ENCODE data around the gene ILRUN.
"Not testable (repeated sequence)": the region's sequence is repeated elsewhere in the genome, so short reads cannot be mapped to it uniquely, and the experiment has no call there.

Gene ILRUN
- long read RNA-seq, donor 1, full-length matches to known transcripts = 2 of 8 reads
- long read RNA-seq, donor 1, partial matches to known transcripts = 6 of 8 reads
- long read RNA-seq, donor 1, other reads (novel, unspliced or antisense) = 0 of 8 reads
- long read RNA-seq, donor 2, full-length matches to known transcripts = 2 of 2 reads
- long read RNA-seq, donor 2, partial matches to known transcripts = 0 of 2 reads
- long read RNA-seq, donor 2, other reads (novel, unspliced or antisense) = 0 of 2 reads
- long read RNA-seq, donor 3, partial matches to known transcripts = 7 of 7 reads
- long read RNA-seq, donor 3, other reads (novel, unspliced or antisense) = 0 of 7 reads
- long read RNA-seq, donor 4, full-length matches to known transcripts = 4 of 12 reads
- long read RNA-seq, donor 4, partial matches to known transcripts = 8 of 12 reads
- long read RNA-seq, donor 4, other reads (novel, unspliced or antisense) = 0 of 12 reads
- long read RNA-seq, donor 5, full-length matches to known transcripts = 2 of 28 reads
- long read RNA-seq, donor 5, partial matches to known transcripts = 26 of 28 reads
- long read RNA-seq, donor 5, other reads (novel, unspliced or antisense) = 0 of 28 reads
- long read RNA-seq, donor 6, full-length matches to known transcripts = 4 of 236 reads
- long read RNA-seq, donor 6, partial matches to known transcripts = 144 of 236 reads
- long read RNA-seq, donor 6, other reads (novel, unspliced or antisense) = 88 of 236 reads
- long read RNA-seq, donor 7, full-length matches to known transcripts = 6 of 54 reads
- long read RNA-seq, donor 7, partial matches to known transcripts = 48 of 54 reads
- long read RNA-seq, donor 7, other reads (novel, unspliced or antisense) = 0 of 54 reads
- long read RNA-seq, donor 8, full-length matches to known transcripts = 7 of 26 reads
- long read RNA-seq, donor 8, partial matches to known transcripts = 19 of 26 reads
- long read RNA-seq, donor 8, other reads (novel, unspliced or antisense) = 0 of 26 reads

- peak; percentile 93 for DNase-seq
Measured at GRCh38 chr6:34696739-34697543, at the start of gene ILRUN. TSS of gene ILRUN (minus strand) at chr6:34696767. CDS start at chr6:34696603, 164 bp downstream.

GRCh38 chr6:34745277-34746103 is 48.9 kb upstream of the ILRUN start:
- no peak for DNase-seq

- DNase-seq = not testable (repeated sequence)
Measured at GRCh38 chr6:34744294-34744647, 47.7 kb upstream of the ILRUN start.

DNA sequence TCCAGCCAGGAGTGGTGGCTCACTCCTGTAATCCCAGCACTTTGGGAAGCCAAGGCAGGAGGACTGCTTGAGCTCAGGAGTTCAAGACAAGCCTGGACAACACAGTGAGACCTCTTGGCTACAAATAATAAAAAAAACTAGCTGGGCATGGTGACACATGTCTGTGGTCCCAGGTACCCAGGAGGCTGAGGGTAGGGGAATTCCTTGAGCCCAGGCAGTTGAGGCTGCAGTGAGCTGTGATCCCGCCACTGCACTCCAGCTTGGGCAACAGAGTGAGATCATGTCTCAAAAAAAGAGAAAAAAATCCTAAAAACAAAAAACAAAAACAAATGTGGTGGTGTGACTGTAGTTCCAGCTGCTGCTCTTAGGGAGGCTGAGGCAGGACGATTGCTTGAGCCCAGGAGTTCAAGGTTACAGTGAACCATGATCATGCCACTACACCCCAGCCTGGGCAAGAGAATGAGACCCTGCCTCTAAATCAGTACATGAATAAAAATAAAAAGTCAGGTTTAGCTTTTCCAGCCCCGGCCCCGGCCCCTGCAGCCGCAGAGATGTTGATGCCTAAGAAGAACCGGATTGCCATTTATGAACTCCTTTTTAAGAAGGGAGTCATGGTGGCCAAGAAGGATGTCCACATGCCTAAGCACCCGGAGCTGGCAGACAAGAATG is 47.2 kb upstream of the ILRUN start:
- no peak for DNase-seq

DNA sequence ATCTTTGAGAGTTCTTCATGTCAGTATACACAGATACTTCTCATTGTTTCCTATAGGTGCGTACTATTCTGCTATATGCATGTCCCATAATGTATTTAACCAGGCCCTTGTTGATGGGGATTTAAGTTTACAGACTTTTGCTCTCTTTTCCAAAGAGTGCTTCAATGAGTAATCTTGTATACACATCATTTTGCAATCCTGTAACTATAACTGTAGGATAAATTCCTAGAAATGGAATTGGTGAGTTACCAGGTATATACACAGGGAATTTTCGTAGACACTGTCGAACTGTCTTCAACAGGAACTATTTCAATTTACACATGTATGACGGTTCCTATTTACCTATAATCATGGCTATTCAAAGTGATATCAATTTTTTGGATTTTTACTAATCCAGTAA is 45.5 kb upstream of the ILRUN start:
- DNase-seq = no peak

DNA sequence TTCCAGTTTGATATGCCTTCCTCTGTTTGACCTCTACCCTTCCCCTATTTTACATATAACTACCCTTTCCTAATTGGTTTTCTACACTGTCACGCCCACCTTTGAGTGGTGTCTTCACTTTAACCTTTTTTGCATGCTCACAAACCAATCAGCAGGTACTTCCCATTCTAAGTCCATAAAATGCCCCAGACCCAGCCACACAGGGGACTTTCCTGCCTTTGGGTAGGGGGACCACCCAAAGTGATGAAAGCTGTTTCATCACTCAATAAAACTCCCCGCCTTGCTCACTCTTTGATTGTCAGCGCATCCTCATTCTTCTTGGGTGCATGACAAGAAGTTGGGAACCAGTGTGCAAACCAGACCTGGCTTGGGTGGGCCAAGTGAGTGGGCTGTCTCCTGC is 40.3 kb upstream of the ILRUN start:
- no peak for DNase-seq

- DNase-seq = no peak
Measured at GRCh38 chr6:34731393-34732060, 35.0 kb upstream of the ILRUN start.

DNA sequence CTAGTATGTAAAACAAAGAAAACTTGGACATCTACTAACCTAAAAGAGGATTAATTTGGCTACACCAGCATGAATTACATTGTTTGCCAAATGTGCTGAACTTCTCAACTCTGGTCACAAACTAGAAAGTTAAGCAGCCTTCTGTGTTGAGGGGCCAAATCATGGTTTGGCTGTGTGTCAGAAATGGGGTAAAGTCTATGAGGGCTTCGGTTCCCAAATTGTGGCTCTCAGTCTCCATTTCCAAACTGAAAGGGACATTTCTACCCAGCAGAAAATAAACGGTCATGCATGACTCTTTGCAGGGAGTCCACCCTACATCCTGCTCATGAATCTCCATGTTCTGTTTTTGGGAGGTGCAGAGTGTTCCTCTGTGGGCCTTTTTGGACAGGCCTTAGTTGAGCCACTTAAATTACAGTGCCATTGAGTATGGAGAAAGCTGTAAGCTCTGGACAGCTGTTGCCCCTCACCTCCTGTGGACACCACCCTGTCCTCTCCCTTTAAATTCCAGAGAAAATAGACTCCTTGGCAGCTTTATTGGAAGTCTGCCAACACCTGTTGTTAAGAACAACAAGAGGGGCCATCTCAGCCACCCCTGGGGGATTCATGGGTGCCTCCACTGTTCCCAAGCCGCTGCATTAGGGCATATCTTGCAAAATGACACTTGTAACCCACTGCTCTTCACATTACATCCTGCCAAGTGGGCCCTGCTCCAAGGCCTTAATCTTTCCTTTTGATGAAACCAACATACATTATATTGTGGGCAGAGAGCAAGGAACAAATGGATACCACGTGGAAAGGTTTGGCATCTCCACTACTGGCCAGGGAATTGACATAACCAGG is 33.3 kb upstream of the ILRUN start:
- no peak for DNase-seq

DNA sequence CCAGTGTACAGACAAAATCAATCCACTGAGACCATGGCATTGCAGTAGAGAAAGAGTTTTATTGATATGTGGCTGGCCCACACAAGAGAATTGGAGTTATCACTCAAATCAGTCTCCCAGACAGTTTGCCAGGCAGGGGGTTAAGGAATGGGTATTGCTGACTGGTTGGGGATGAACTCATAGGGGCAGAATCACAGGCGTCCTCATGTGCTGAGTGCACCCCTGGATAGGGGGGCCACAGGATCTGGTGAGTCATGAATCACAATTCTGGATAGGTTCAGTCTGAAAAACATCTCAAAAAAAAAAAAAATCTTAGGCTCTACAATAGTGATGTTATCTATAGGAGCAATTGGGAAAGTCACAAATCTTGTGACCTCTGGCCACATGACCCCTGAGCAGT is 29.5 kb upstream of the ILRUN start:
- DNase-seq = no peak

- no peak for DNase-seq
Measured at GRCh38 chr6:34723203-34723602, 26.6 kb upstream of the ILRUN start.

- DNase-seq = no peak
Measured at GRCh38 chr6:34722451-34722850, 25.9 kb upstream of the ILRUN start.

GRCh38 chr6:34720160-34720559 is 23.6 kb upstream of the ILRUN start:
- DNase-seq = not testable (repeated sequence)

GRCh38 chr6:34719646-34720045 is 23.1 kb upstream of the ILRUN start:
- DNase-seq = not testable (repeated sequence)

DNA sequence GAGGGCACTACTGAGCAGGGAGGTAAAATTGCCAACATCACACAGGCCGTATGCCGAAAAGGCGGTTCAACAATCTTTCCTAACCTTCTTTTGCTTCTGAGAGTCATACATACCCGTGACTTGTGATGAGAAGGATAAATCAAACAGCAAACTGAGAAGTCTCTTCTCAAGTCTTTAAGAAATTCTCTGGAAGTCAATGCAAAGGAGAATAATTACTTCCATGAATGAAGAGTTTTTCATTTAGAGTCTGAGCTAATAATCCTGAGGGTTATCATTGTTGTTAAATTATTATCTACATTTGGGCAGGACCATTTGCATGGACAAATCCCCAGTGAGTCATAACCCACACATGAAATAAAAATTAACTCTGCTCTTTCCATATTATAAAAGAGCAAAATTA is 22.4 kb upstream of the ILRUN start:
- DNase-seq = no peak

- no peak for DNase-seq
Measured at GRCh38 chr6:34717466-34717865, 20.9 kb upstream of the ILRUN start.

DNA sequence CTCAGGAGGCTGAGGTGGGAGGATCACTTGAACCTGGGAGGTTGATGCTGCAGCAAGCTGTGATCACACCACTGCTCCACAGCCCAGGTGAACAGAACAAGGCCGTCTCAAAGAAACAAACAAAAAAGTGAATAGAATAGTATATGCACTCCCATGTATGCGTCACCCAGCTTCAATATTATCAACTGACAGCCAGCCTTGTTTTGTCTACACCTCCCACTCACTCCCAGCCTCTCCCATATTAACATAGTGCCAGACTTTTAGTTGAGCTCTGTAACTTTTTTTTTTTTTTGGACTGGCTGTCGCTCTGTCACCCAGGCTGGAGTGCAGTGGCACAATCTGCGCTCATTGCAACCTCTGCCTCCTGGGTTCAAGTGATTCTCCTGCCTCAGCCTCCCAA is 18.1 kb upstream of the ILRUN start:
- DNase-seq = no peak

GRCh38 chr6:34712881-34713280 is 16.3 kb upstream of the ILRUN start:
- DNase-seq = not testable (repeated sequence)

DNA sequence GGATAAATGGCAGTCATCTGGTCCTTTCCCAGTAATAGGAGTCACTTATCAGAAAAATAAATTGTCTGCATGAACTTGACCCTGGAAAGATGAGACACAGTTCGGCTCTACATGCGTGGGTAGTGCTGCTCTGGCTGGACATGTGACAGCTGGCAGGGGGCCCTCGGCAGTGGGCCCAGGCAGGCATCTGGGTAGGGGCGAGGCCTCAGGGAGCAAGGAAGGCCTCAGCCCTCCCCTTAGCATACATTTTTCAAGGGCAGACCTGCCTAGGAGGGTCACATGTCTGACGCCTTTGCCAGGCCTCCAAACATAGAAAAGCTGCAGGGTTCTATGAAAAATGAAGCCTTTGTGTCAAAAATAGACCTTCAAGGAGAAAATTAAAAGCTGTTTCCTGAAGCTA is 12.8 kb upstream of the ILRUN start:
- DNase-seq = peak; percentile 30

DNA sequence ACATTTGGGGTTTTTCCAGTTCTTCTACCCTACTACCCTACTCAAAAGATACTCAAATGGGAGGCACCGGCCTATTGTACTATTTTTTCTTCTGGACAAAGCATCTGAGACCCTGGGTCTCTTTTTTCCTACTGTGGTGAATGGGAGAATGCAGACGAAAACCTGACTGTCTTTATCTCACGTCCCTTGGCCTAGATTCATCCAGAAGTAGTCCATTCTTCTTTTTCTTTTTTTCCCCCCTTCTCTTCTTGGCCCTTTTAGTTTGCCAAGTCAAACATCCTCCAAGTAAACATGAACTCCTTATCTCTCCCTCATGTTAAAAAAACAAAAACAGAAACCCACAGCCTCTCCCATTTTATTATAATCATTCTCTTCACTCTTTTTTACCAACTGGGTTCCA is 8.7 kb upstream of the ILRUN start:
- DNase-seq = no peak

Measured in right kidney (tissue), 9 donors.